OCI-LY1 (cell line): Measurements from ENCODE around the gene NEDD4L.

Experiments used
- H2AFZ ChIP-seq: fragments of 200-600 bp; sonication (generic), shearing (Covaris generic); 2 replicates; pipeline ENCODE4 v1.6.0; 2014; ENCODE audit warnings: antibody characterized with exemption, mild to moderate bottlenecking, low read length
- H3F3A ChIP-seq: fragments of 200-600 bp; sonication (generic), shearing (Covaris generic); 2 replicates; pipeline ENCODE4 v1.6.0; 2014; ENCODE audit warnings: mild to moderate bottlenecking, antibody characterized with exemption, low read length, moderate library complexity; ENCODE audit not compliant: insufficient read depth
- H3K27ac ChIP-seq: fragments of 200-600 bp; sonication (generic); 2 replicates; pipeline ENCODE4 v1.5.1; 2014; ENCODE audit warnings: low read length, mixed run types, mild to moderate bottlenecking, low read depth; ENCODE audit not compliant: poor library complexity, severe bottlenecking
- H3K27me3 ChIP-seq: fragments of 200-600 bp; sonication (generic); 2 replicates; pipeline ENCODE4 v1.6.0; 2014; ENCODE audit warnings: antibody characterized with exemption, mild to moderate bottlenecking, low read length, moderate library complexity; ENCODE audit not compliant: insufficient read depth
- H3K36me3 ChIP-seq: fragments of 200-600 bp; sonication (generic); 2 replicates; pipeline ENCODE4 v1.6.1; 2014; ENCODE audit warnings: mild to moderate bottlenecking, antibody characterized with exemption, low read length, moderate library complexity, mixed read lengths; ENCODE audit not compliant: insufficient read depth
- H3K4me1 ChIP-seq: fragments of 200-600 bp; sonication (generic); 2 replicates; pipeline ENCODE4 v1.5.1; 2014; ENCODE audit warnings: mild to moderate bottlenecking, low read length, moderate library complexity; ENCODE audit not compliant: insufficient read depth, severe bottlenecking
- H3K4me2 ChIP-seq: fragments of 200-600 bp; sonication (generic), shearing (Covaris generic); 2 replicates; pipeline ENCODE4 v1.6.1; 2014; ENCODE audit warnings: low read length
- H3K4me3 ChIP-seq: fragments of 200-600 bp; sonication (generic); 2 replicates; pipeline ENCODE4 v1.5.1; 2014; ENCODE audit warnings: low read length, low read depth, mild to moderate bottlenecking, mixed read lengths; ENCODE audit not compliant: poor library complexity, severe bottlenecking
- H3K79me2 ChIP-seq: fragments of 200-600 bp; shearing (Covaris generic); 2 replicates; pipeline ENCODE4 v1.6.1; 2016; ENCODE audit warnings: mixed run types, low read length, mixed read lengths; ENCODE audit not compliant: insufficient read depth
- H3K9ac ChIP-seq: fragments of 200-600 bp; sonication (generic), shearing (Covaris generic); 2 replicates; pipeline ENCODE4 v1.6.1; 2014; ENCODE audit warnings: mild to moderate bottlenecking, low read length, mixed read lengths
- H3K9me2 ChIP-seq: fragments of 200-600 bp; sonication (generic), shearing (Covaris generic); 2 replicates; pipeline ENCODE4 v1.6.1; 2014; ENCODE audit warnings: low read depth, mild to moderate bottlenecking, low read length, mixed read lengths
- H3K9me3 ChIP-seq: fragments of 200-600 bp; shearing (Covaris generic); 2 replicates; pipeline ENCODE4 v1.6.1; 2014; ENCODE audit warnings: low read length, mixed read lengths
- H4K20me1 ChIP-seq: fragments of 200-600 bp; sonication (generic), shearing (Covaris generic); 2 replicates; pipeline ENCODE4 v1.6.0; 2016; ENCODE audit warnings: mild to moderate bottlenecking, low read length; ENCODE audit not compliant: insufficient read depth
- CTCF ChIP-seq: fragments of 200-600 bp; sonication (generic), shearing (Covaris generic); IDR thresholded peaks from 2 replicates; pipeline ENCODE4 v1.5.1; 2017; ENCODE audit warnings: mild to moderate bottlenecking, antibody characterized with exemption, low read length, moderate library complexity, mixed read lengths
- EZH2 ChIP-seq: fragments of 200-600 bp; sonication (generic), shearing (Covaris generic); IDR thresholded peaks from 2 replicates; pipeline ENCODE4 v1.8.0; 2017; ENCODE audit warnings: borderline replicate concordance, mixed run types, mild to moderate bottlenecking, antibody characterized with exemption, low read length, moderate library complexity, mixed read lengths

NEDD4L gene

DNA sequence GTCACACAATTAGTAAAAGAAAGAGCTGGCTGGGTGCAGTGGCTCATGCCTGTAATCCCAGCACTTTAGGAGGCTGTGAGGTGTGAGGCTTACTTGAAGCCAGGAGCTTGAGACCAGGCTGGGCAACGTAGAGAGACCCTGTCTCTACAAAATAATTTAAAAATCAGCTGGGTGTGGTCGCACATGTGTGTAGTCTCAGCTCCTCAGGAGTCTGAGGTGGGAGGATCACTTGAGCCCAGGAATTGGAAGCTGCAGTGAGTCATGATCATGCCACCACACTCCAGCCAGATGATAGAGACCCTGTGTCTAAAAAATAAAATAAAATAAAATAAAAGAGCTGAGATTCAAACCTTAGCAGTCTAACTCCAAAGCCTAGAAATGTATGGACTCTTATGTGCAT is 39.0 kb upstream of the NEDD4L start:
- no peaks in the 10 kb centered on the region for H3K36me3 ChIP-seq
- H3K27me3 ChIP-seq = no peaks in the 10 kb centered on the region; the same call in 1 of the 2 replicates
- no peaks in the 10 kb centered on the region for H3F3A ChIP-seq
- H3K9me2 ChIP-seq = no peaks in the 10 kb centered on the region
- H4K20me1 ChIP-seq = no peaks in the 10 kb centered on the region
- no peak overlapping the region for H3K27ac ChIP-seq
- no peaks in the 10 kb centered on the region for H3K9me3 ChIP-seq
- TF ChIP-seq CTCF (no peak), EZH2 (no peak)
- H2AFZ ChIP-seq = no peak overlapping the region
- H3K4me2 ChIP-seq = no peak overlapping the region
- no peak overlapping the region for H3K4me3 ChIP-seq
- no peaks in the 10 kb centered on the region for H3K79me2 ChIP-seq
- H3K9ac ChIP-seq = no peak overlapping the region
- no peaks in the 10 kb centered on the region for H3K4me1 ChIP-seq

DNA sequence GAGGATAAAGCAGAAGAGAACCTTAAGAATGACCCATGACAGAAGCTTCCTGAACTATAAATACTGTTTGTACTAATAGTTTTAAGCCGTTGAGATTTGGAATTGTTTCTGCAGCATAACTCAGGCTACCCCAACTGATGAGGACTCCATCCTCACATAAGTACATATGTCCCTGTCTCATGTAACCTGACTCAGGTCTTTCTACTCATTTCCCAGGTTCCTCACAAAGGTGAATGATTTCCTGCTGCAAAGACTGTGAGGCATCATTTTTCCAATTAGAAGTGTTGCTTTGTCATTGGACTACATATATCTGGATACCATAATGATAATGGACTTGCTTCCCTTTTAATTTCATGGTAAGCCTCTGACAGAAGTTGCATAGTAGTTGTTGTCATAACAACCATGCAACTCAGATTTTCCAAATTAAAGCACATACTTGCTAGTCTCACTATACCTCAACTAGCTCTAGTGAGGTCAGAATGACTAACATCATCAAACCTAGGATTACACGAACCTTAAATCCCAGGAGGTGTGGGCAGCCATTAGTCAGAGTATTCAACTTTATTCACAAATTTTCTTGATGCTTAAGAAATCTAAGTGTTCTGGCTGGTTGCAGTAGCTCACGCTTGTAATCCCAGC is 38.0 kb upstream of the NEDD4L start:
- no peak overlapping the region for H2AFZ ChIP-seq

DNA sequence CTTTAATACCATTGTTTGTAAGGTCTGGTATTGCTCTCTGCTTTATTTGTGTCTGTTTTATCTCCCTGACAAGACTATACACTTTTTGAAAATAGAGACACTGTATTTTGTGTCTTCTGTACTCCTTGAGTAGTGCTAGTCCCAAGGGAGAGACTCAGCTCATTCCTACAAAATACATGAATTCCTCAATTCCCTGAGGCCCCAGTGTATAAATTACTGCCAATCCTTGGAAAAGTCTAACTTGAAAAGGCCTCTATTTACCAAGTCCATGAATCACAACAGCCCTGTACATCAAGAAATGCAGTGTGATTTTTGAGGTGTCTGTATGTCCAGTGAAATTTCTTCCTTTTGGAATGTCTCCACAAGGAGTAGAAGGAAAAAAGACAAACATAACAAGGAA is 34.9 kb upstream of the NEDD4L start:
- no peaks in the 10 kb centered on the region for H3K36me3 ChIP-seq
- H3K4me3 ChIP-seq = no peak overlapping the region
- H2AFZ ChIP-seq = no peak overlapping the region
- no peak overlapping the region for H3K27ac ChIP-seq
- no peaks in the 10 kb centered on the region for H3K9me3 ChIP-seq
- no peaks in the 10 kb centered on the region for H3K4me1 ChIP-seq
- TF ChIP-seq EZH2 (no peak), CTCF (no peak)
- H3K27me3 ChIP-seq = no peaks in the 10 kb centered on the region; the same call in 1 of the 2 replicates
- no peaks in the 10 kb centered on the region for H3K79me2 ChIP-seq
- H3K4me2 ChIP-seq = no peak overlapping the region
- H3F3A ChIP-seq = no peaks in the 10 kb centered on the region
- no peaks in the 10 kb centered on the region for H4K20me1 ChIP-seq
- no peak overlapping the region for H3K9ac ChIP-seq
- no peaks in the 10 kb centered on the region for H3K9me2 ChIP-seq

More for the DNA sequence above, 38.0 kb upstream of the NEDD4L start:
- no peaks in the 10 kb centered on the region for H3K9me3 ChIP-seq
- no peaks in the 10 kb centered on the region for H3F3A ChIP-seq
- no peaks in the 10 kb centered on the region; the same call in 1 of the 2 replicates for H3K27me3 ChIP-seq
- no peaks in the 10 kb centered on the region for H3K79me2 ChIP-seq
- TF ChIP-seq EZH2 (no peak), CTCF (no peak)
- no peak overlapping the region for H3K4me2 ChIP-seq
- no peaks in the 10 kb centered on the region for H4K20me1 ChIP-seq
- no peaks in the 10 kb centered on the region for H3K36me3 ChIP-seq
- H3K4me3 ChIP-seq = no peak overlapping the region
- no peak overlapping the region for H3K9ac ChIP-seq
- no peaks in the 10 kb centered on the region for H3K9me2 ChIP-seq
- no peaks in the 10 kb centered on the region for H3K4me1 ChIP-seq
- H3K27ac ChIP-seq = no peak overlapping the region
